VCaP (cell line): ENCODE results near the gene HMCN2.
A peak's percentile ranks its signal among the peaks of the same experiment; 100 is the strongest.

Experiments used
- H3K27ac ChIP-seq: fragments of 450-650 bp; 2 replicates; pipeline ENCODE4 v1.5.1; 2017
- CTCF ChIP-seq: fragments of 450-650 bp; conservative IDR thresholded peaks from 2 replicates; pipeline ENCODE4 v1.5.1; 2017; ENCODE audit warnings: mild to moderate bottlenecking, moderate library complexity

The HMCN2 gene

GRCh38 chr9:130315446-130316226, 50.1 kb downstream of the HMCN2 start:
- TF ChIP-seq CTCF, result no peak
- no peak overlapping the region for H3K27ac ChIP-seq

- no peak for TF ChIP-seq CTCF
- H3K27ac ChIP-seq, result no peak overlapping the region
Measured at GRCh38 chr9:130316430-130316829, 50.9 kb downstream of the HMCN2 start.

DNA sequence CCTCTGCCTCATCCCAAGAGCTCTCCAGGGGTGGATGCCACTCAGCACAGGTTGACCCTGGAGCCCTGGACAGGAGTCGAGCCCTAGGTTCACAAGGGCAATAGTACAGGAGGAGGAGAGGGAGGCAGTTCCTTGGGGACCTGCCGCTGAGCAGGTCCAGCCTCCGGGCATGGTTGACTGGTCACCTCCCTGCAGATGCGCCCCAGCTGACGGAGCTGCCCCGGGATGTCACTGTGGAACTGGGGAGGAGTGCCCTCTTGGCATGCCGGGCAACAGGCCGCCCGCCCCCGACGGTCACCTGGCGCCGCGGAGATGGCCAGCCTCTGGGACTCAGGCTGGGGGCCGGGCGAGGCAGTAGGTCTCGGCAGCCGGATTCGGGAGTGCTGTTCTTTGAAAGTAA, 53.7 kb downstream of the HMCN2 start:
- no peak overlapping the region for H3K27ac ChIP-seq
- TF ChIP-seq CTCF, result no peak

DNA sequence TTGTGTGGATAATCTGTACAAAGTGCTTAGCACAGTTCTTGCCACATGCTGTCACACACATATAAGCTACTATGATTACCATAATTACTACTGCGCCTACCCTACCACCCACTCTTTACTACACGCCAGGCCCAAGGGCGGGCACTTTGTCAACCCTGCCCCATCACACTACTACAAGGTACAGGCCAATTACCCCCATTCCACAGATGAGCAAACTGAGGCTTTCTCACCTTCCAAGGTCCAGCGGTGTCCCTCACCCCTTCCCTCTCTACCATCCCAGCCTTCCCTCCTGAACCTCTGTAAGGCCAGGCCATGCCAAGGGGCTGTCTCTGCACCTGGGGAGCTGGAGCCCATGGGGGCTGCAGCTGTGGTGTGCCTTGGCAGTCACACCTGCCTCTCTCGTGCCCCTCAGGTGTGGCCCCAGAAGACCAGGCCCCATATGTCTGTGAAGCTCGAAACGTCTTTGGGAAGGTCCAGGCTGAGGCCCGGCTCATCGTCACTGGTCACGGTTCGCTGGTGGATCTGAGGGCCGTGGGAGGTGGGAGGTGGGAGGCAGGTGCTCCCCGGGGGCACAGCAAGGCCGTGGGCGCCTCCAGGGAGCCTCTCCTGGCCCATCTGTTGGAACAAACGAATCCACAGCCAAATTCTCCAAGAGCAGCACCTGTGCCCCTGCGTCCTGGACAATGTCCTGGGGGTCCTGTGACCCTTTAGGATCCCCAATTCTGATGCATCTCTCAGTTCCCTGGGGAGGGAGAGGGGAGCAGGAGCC, 54.6 kb downstream of the HMCN2 start:
- peak overlapping the region; percentile 58; the same call in 1 of the 2 replicates for H3K27ac ChIP-seq
- TF ChIP-seq CTCF, result no peak

DNA sequence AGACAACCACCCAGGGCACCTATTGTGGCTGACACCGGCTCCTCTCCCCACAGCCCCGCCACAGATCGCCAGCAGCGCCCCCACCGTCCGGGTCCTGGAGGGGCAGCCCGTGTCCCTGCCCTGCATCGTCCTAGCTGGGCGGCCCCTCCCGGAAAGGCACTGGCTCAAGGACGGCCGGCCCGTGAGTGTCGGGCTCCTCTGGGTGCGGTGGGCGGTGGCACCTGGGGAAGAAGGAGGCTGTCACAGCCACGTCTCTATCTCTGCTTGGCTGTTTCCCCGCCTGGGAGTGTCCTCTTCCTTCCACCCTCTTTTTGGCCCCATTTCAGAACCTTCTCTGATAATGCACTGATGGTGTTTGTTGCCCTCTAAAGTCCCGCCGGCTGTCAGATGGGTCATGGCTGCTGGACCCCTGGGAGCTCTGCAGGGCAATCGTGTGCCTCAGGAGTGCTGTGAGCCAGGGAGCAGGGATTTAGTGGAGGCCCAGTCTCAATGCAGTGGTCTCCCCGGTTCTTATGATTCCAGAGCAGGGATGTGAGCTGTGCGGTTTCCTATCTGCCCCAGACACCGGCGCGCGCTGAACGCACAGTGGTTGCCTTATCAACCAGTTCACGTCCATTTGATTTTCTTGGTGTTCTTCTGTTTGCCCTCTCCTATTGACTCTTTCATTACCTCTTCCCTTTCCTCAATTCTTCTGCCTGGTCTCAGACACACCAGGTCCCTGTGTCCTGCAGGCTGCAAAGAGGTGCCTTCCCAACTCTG, 55.3 kb downstream of the HMCN2 start:
- peak; percentile 50 for TF ChIP-seq CTCF
- H3K27ac ChIP-seq, result peak overlapping the region; percentile 58; the same call in 1 of the 2 replicates

DNA sequence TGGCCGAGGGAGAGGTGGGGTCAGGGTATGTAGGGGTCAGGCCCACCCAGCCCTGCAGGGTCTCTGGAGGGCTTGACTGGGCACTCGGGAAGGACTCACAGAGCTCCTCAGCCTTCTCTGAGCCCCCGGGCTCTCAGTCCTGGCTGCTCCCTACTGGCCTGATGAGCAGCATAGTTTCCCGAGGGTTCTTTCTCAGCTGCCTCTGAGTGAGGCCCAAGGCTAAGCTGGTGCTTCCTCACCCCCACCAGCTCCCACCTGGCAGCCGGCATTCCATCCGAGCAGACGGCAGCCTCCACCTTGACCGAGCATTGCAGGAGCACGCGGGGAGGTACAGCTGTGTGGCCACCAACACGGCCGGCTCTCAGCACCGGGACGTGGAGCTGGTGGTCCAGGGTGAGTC, 56.0 kb downstream of the HMCN2 start:
- TF ChIP-seq CTCF, result no peak
- peak overlapping the region; percentile 58; the same call in 1 of the 2 replicates for H3K27ac ChIP-seq
